D721Med (cell line): ENCODE results near the gene TCERG1L.

ENCODE experiments used
- DNase-seq: peaks from one replicate; pipeline ENCODE4 v3.0.0; 2011; ENCODE audit warnings: low spot score; ENCODE audit not compliant: insufficient read length
- FAIRE-seq: peaks from 2 replicates; lab custom pipeline; 2011; peaks lifted over from hg19 to GRCh38; lab: Jason Lieb, UNC
- CTCF ChIP-seq: IDR thresholded peaks from 2 replicates; pipeline ENCODE4 v1.5.1; 2012; ENCODE audit warnings: mild to moderate bottlenecking, control low read depth; ENCODE audit not compliant: insufficient read depth; ENCODE audit errors: missing control alignments

The TCERG1L gene

DNA sequence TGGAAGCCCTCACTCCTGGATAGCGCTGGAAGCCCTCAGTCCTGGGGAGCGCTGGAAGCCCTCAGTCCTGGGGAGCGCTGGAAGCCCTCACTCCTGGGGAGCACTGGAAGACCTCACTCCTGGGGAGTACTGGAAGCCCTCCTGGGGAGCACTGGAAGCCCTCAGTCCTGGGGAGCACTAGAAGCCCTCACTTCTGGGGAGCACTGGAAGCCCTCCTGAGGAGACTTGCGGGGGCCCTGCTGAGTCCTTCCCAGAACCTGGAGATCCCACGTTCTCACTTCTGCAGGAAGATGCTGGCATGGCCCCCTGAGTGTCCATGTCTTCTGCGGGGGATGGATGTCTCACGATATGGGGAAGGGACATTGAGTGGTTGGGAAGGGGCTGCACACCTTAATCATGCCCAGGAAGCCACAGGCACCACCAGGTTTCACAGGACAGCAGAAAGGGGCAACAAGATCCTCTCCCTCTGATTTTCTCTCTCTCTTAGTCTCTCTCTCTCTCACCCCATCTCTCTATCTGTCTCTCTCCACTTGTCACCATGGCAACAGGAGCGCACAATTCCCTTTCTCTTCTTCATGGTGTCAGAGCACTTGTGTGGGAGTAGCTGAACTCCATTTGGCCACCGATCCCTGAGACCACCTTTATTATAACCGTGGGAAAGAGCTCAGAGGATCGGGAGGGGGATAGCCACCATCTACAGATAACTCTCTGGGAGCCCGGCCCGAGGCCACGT, 267.0 kb downstream of the TCERG1L start:
- no peak for TF ChIP-seq CTCF
- no peak for DNase-seq
- no peak for FAIRE-seq

DNA sequence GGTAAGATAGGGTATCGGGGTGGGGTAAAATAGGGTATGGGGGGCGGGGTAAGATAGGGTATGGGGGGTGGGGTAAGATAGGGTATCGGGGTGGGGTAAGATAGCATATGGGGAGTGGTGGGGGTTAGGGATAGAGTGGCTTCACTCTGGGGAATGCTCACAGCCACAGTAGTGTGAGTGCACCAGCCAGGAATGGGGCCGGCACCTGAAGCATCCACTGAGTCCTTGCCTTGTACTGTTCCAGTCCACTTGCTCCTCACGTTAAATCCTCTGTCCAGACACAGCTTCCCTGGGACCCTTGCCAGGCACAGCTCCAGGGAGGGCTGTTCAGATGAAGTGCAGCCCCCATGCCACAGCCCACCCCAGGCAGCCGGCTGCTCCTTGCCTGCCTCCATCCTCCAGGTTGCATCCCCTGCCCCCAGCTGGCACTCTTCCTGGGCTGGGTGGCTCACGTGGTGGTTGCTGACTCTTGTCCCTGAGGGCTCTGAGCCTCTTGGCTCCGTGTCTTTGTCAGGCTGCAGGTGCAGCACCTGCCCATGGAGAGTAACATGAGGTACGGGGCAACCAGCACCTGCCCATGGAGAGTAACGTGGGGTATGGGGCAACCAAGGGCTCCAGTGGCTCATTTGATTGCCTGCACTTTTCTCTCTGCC, 268.4 kb downstream of the TCERG1L start:
- TF ChIP-seq CTCF: no peak
- no peak for FAIRE-seq
- no peak for DNase-seq
